ENCODE measurements around the gene COPE. TPM values are rescaled to one million over a fixed set of nuclear protein-coding genes. Genes with fewer than 3 reads are reported as not detected.

The COPE gene
- polyA plus RNA-seq, 1 donor from 2014 or later = 397 TPM

DNA sequence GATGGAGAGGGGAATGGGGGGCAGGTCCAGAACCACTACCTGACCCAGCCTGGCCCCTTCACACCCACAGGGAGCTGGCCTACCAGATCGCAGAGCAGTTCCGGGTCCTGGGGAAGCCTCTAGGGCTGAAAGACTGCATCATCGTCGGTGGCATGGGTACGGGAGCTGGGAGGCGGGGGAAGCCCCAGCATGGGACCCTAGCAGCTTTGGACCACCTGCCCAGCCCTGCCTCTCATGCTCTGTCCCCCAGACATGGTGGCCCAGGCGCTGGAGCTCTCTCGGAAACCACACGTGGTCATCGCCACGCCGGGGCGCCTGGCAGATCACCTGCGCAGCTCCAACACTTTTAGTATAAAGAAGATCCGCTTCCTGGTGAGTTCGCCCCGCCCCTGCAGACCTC is 2.4 kb upstream of the COPE start:
- no peak overlapping the region for H3K4me3 ChIP-seq (ENCODE audit: low read length)
- H3K9me2 ChIP-seq (ENCODE audit: insufficient read depth, low read length) = no peaks in the 10 kb centered on the region
- H3K27ac ChIP-seq (ENCODE audit: low read length) = no peak overlapping the region
- no peaks in the 10 kb centered on the region for H3F3A ChIP-seq (ENCODE audit: insufficient read depth, low read length, poor library complexity, severe bottlenecking)
- H3K9ac ChIP-seq (ENCODE audit: low read length) = no peak overlapping the region
- H3K27me3 ChIP-seq (ENCODE audit: insufficient read depth, low read depth, low read length) = no peaks in the 10 kb centered on the region
- H3K9me3 ChIP-seq (ENCODE audit: low read length) = no peaks in the 10 kb centered on the region
- no peaks in the 10 kb centered on the region for H3K36me3 ChIP-seq (ENCODE audit: insufficient read depth, low read length)
- no peaks in the 10 kb centered on the region for H4K20me1 ChIP-seq (ENCODE audit: insufficient read depth)
- no peak overlapping the region for H2AFZ ChIP-seq (ENCODE audit: low read depth, low read length)
- H3K79me2 ChIP-seq (replicated peaks; ENCODE audit: insufficient read depth, low read length) = peaks cover 28% of the 10 kb centered on the region
- TF ChIP-seq CTCF (IDR thresholded peaks at IDR 0.05; ENCODE audit: poor library complexity, severe bottlenecking) (no peak), TAF1 (IDR thresholded peaks at IDR 0.05; ENCODE audit: low read depth) (no peak), SMC3 (conservative IDR thresholded peaks at IDR 0.05; ENCODE audit: poor library complexity) (no peak), RAD21 (conservative IDR thresholded peaks at IDR 0.05) (no peak), EZH2 (IDR thresholded peaks at IDR 0.05; ENCODE audit: borderline replicate concordance, insufficient read depth, low read length, poor library complexity, severe bottlenecking) (no peak)
- TF ChIP-seq, protein P1, sequence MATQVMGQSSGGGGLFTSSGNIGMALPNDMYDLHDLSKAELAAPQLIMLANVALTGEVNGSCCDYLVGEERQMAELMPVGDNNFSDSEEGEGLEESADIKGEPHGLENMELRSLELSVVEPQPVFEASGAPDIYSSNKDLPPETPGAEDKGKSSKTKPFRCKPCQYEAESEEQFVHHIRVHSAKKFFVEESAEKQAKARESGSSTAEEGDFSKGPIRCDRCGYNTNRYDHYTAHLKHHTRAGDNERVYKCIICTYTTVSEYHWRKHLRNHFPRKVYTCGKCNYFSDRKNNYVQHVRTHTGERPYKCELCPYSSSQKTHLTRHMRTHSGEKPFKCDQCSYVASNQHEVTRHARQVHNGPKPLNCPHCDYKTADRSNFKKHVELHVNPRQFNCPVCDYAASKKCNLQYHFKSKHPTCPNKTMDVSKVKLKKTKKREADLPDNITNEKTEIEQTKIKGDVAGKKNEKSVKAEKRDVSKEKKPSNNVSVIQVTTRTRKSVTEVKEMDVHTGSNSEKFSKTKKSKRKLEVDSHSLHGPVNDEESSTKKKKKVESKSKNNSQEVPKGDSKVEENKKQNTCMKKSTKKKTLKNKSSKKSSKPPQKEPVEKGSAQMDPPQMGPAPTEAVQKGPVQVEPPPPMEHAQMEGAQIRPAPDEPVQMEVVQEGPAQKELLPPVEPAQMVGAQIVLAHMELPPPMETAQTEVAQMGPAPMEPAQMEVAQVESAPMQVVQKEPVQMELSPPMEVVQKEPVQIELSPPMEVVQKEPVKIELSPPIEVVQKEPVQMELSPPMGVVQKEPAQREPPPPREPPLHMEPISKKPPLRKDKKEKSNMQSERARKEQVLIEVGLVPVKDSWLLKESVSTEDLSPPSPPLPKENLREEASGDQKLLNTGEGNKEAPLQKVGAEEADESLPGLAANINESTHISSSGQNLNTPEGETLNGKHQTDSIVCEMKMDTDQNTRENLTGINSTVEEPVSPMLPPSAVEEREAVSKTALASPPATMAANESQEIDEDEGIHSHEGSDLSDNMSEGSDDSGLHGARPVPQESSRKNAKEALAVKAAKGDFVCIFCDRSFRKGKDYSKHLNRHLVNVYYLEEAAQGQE (IDR thresholded peaks at IDR 0.05; ENCODE audit: borderline replicate concordance) = no peak
- no peak overlapping the region for H3K4me2 ChIP-seq (ENCODE audit: low read length)

DNA sequence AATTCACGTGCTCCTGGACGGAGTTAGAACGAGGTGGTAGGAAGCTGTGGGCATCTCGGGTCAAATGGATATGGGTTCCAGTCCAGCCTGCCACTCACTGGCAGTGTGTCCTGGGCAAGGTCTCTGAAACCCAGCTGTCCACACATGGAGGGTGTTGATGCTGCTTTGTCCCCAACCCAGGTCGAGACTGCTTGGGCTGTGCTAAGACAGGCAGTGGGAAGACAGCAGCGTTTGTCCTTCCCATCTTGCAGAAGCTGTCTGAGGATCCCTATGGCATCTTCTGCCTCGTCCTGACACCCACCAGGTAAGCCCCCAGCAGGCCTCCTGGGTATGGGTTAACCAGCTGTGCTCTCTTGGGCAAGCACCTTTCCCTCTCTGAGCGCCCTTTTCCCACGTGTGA is 1.2 kb upstream of the COPE start:
- Histone ChIP-seq H3K9me3 (ENCODE audit: low read length) (no peaks in the 10 kb centered on the region), H3K9ac (ENCODE audit: low read length) (peak overlapping the region; percentile 84), H3K79me2 (replicated peaks; ENCODE audit: insufficient read depth, low read length) (peaks cover 32% of the 10 kb centered on the region), H4K20me1 (ENCODE audit: insufficient read depth) (no peaks in the 10 kb centered on the region), H3K4me3 (ENCODE audit: low read length) (peak overlapping the region; percentile 89), H3K27me3 (ENCODE audit: insufficient read depth, low read depth, low read length) (no peaks in the 10 kb centered on the region), H3K27ac (ENCODE audit: low read length) (peak overlapping the region; percentile 70), H3K4me2 (ENCODE audit: low read length) (peak overlapping the region; percentile 95), H3F3A (ENCODE audit: insufficient read depth, low read length, poor library complexity, severe bottlenecking) (no peaks in the 10 kb centered on the region), H2AFZ (ENCODE audit: low read depth, low read length) (no peak overlapping the region), H3K36me3 (ENCODE audit: insufficient read depth, low read length) (no peaks in the 10 kb centered on the region), H3K9me2 (ENCODE audit: insufficient read depth, low read length) (no peaks in the 10 kb centered on the region)
- TF ChIP-seq EP300 (conservative IDR thresholded peaks at IDR 0.05; ENCODE audit: poor library complexity, severe bottlenecking) = no peak
- TF ChIP-seq EZH2 (IDR thresholded peaks at IDR 0.05; ENCODE audit: borderline replicate concordance, insufficient read depth, low read length, poor library complexity, severe bottlenecking) = no peak
- TF ChIP-seq POLR2AphosphoS5 (IDR thresholded peaks at IDR 0.05) = no peak
- TF ChIP-seq MXI1 (conservative IDR thresholded peaks at IDR 0.05; ENCODE audit: poor library complexity, severe bottlenecking) = no peak
- no peak for TF ChIP-seq RAD21 (conservative IDR thresholded peaks at IDR 0.05)
- TF ChIP-seq, protein P1 (IDR thresholded peaks at IDR 0.05; ENCODE audit: borderline replicate concordance) = no peak
- no peak for TF ChIP-seq SMC3 (conservative IDR thresholded peaks at IDR 0.05; ENCODE audit: poor library complexity)
